Stimulated activated naive CD4-positive, alpha-beta T cell treated with Interleukin-2 at 50 U/mL for 16 hours (primary cell): ENCODE results near the gene HOXB1.
"Not testable (repeated sequence)": the region's sequence is repeated elsewhere in the genome, so short reads cannot be mapped to it uniquely, and the experiment has no call there.

Experiments used
- DNase-seq: peaks from one replicate; lab custom pipeline; 2025; lab: John Stamatoyannopoulos, UW

Gene HOXB1

DNA sequence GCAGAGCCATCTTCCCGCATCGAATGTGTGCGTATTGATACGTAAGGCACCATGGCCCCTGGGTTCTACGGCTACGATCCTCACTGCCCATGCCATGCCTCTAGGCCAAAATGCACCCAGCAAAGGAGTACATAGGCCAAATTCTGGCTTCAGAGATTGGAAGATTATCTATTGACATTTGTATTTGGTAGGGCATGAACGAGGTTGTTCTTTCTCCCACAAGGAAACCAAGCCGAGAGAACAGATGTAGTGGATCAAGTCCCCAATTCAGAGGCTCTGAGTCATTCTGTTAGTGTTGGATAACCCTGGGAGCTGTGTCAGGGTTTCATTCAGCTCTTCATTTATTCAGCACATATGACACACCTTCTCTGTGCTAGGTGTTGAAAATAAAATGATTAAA, 36.5 kb downstream of the HOXB1 start:
- DNase-seq: no peak

GRCh38 chr17:48492401-48493298, 38.2 kb downstream of the HOXB1 start:
- peak; percentile 48 for DNase-seq

DNA sequence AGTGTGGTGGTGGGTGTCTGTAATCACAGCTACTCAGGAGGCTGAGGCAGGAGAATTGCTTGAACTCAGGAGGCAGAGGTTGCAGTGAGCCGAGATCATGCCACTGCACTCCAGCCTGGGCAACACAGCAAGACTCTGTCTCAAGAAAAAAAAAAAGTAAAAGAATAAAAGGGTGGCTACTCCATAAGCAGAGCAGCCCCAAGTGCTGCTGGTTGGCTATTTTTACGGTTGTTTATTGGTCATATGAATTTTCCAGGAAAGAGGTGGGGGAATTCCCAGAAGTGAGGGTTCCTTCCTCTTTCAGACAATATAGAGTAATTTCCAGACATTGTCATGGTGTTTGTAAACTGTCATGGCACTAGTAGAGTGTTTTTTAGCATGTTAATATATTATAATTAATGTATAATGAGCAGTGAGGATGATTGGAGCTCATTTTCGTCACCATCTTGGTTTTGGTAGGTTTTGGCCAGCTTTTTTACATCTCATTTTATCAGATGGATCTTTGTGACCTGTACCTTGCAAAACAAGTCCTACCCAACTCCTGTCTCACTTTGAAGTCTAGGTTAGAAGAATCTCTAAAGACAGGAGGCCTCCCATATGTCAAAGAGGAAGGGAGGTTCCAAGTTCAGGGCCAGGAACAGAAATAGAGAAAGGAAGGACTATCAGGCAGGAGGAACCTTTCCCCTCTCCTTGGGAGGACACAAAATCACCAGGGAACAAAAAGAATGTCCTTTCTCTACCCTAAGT, 39.1 kb downstream of the HOXB1 start:
- no peak for DNase-seq

DNA sequence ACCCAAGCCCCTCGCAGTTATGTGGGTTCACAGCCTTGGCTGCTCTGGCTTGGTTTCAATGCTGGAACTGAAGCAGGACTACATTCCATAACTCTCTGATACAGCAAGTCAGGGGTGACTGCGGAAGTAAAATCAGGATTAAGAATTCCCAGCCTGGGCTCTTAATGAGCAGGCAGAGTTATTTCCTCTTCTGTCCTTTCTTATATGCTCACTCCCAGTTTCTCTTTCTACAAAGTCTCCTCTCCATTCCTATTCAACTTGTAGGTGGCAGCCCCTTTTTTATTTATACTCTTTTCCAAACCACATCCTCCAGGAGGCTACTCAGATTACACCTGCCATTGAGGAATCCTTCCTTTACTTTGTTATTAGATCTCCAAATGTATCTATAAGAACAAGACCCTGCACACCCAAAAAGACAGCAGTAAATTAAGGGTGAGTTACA, 40.3 kb downstream of the HOXB1 start:
- DNase-seq: no peak

- no peak for DNase-seq
These were observed 41.0 kb downstream of the HOXB1 start for GRCh38 chr17:48489781-48490180.

- no peak for DNase-seq
These were observed 42.2 kb downstream of the HOXB1 start for GRCh38 chr17:48488548-48489106.

DNA sequence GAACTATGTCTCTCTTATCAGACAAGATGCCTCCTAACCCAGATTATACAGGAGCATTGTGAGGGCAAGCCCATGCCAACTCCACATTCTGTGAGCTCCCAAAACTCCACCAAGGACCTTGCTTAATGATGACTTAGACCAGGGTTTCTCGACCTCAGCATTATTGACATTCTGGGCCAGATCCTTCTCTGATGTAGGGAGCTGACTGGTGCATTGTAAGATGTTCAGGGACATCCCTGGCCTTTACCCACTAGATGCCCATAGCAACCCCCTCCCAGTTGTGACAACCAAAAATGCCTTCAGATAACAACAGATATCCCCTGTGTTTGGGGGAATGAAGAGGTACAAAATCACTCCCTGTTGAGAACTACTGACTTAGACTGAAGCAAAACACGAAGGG, 43.6 kb downstream of the HOXB1 start:
- no peak for DNase-seq

DNA sequence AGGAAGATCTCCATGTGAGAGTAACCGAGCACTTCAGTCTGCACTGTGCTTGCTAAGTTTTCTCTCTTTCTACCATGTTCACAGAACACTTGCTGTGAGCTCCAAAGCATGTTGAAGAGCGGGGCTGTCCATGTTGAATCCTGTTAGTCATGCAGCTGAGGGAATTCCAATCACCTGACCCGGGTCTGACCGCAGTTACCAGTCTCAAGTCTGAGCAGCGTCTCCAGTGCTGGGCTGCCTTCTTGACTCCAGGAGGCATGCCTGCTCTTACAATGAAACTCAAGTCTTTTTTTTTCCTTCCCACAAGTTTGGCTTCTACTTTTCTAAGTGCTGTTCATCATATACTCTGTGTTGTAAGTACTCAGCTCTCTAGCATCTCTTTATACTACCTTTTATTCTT, 44.3 kb downstream of the HOXB1 start:
- no peak for DNase-seq

DNA sequence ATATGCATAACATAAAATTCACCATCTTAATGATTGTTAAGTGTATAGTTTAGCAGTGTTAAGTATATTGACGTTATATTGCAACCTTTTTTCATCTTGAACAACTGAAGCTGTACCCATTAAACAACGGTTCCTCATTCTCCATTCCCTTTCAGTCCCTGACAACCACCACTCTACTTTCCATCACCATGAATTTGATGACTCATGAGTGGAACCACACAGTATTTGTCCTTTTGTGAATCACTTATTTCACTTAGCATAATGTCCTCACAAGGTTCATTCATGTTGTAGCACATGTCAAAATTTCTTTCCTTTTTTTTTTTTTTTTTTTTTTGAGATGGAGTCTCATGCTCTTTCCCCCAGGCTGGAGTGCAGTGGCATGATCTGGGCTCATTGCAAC, 46.0 kb downstream of the HOXB1 start:
- no peak for DNase-seq

DNA sequence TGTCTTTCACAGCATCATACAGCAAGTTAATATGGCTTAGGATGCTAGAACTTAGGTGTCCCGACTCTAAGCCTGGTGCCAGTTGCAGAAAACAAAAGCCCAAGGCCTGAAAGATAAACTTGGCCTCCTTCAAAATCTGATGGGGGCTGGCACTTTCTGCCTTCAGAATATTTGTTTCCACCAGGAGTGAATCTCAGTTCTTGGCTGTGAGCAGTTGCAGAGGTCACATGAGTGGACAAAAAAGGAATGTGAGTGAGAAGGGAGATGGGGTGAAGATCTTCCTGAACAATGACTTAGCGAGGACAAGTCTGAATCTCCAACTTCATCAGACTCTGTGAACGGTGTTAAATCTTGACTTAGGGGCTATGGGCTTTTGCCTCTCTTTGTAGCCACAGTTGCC, 46.6 kb downstream of the HOXB1 start:
- DNase-seq: no peak

- DNase-seq: no peak
These were observed 47.2 kb downstream of the HOXB1 start for GRCh38 chr17:48483471-48484131.

DNA sequence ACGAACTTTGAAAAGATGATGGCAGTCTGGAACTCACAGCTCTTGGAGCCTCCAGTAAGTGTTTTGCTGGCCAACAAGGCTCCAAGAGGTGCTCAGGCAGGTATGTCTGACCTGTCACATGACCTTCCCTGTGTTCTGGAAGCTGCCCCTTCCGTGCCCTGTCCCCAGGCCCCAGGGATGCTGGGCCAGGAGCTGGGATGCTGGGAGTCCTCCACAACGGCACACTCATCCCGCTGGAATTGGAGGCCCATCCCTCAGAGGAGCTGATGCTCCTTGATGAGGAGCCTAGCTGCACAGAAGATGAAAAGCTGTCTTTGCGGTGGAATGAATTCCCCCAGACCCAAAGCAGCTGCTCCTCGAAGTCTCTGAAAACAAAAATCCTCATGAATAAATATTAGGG, 47.8 kb downstream of the HOXB1 start:
- no peak for DNase-seq

- DNase-seq: not testable (repeated sequence)
These were observed 48.5 kb downstream of the HOXB1 start for GRCh38 chr17:48482301-48482700.

GRCh38 chr17:48479014-48479402, 51.8 kb downstream of the HOXB1 start:
- no peak for DNase-seq
